ENCODE results near the gene ANK2. TPM values are rescaled to one million over a fixed set of nuclear protein-coding genes. Genes with fewer than 3 reads are reported as not detected.

Gene ANK2
- total RNA-seq, 2 donors from 2014 or later = 1.1 TPM; not detected in 1

- Mint-ChIP-seq H3K4me3 (no peak overlapping the region), H3K36me3 (no peaks in the 10 kb centered on the region), H3K4me1 (ENCODE audit: low read depth in 2 of 2) (no peaks in the 10 kb centered on the region), H3K27ac (no peak overlapping the region), H3K27me3 (peaks cover 0 to 7% of the 10 kb centered on the region in 2 donors), H3K9me3 (no peaks in the 10 kb centered on the region)
- no peak for DNase-seq (ENCODE audit: low spot score)
- no peak for ATAC-seq
Observed at GRCh38 chr4:113292371-113293042, 243.1 kb downstream of the ANK2 start.

DNA sequence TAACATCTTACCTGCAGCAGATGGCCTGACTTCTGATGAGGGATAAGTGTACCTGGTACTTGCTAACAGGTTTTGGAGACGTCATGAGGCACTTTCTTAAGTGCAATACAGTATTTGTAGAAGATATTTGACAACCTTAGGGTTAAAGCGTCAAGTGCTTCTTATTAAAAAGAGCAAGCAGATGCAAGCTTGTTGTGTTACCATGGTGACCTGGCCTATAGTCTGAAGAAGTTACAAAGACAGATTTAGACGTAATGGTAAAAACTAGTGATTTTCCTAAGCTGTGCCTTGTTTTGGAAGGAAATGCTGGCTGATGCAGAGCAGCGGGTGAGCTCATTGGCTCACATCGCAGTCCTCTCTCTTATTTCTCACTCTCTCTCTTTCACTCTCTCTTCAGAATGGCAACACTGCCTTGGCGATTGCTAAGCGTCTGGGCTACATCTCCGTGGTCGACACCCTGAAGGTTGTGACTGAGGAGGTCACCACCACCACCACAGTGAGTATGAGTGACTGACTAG is 243.6 kb downstream of the ANK2 start:
- peaks cover 0 to 7% of the 10 kb centered on the region in 2 donors for H3K27me3 Mint-ChIP-seq
- DNase-seq (ENCODE audit: low spot score) = no peak
- H3K4me3 Mint-ChIP-seq = no peak overlapping the region
- no peaks in the 10 kb centered on the region for H3K36me3 Mint-ChIP-seq
- H3K27ac Mint-ChIP-seq = no peak overlapping the region
- no peaks in the 10 kb centered on the region for H3K9me3 Mint-ChIP-seq
- no peak for ATAC-seq
- no peaks in the 10 kb centered on the region for H3K4me1 Mint-ChIP-seq (ENCODE audit: low read depth in 2 of 2)

- Mint-ChIP-seq H3K27me3 (peaks cover 0 to 7% of the 10 kb centered on the region in 2 donors), H3K27ac (no peak overlapping the region), H3K4me3 (no peak overlapping the region), H3K9me3 (no peaks in the 10 kb centered on the region), H3K4me1 (ENCODE audit: low read depth in 2 of 2) (no peaks in the 10 kb centered on the region), H3K36me3 (no peaks in the 10 kb centered on the region)
- DNase-seq (ENCODE audit: low spot score) (no peak), ATAC-seq (no peak)
Observed at GRCh38 chr4:113293674-113294073, 244.2 kb downstream of the ANK2 start.

- H3K27ac Mint-ChIP-seq = no peak overlapping the region
Observed at GRCh38 chr4:113294908-113295307, 245.5 kb downstream of the ANK2 start.

GRCh38 chr4:113300471-113300928 is 251.0 kb downstream of the ANK2 start:
- no peak for DNase-seq (ENCODE audit: low spot score)
- no peaks in the 10 kb centered on the region for H3K36me3 Mint-ChIP-seq
- H3K9me3 Mint-ChIP-seq = no peaks in the 10 kb centered on the region
- H3K27me3 Mint-ChIP-seq = no peaks in the 10 kb centered on the region
- no peaks in the 10 kb centered on the region for H3K4me1 Mint-ChIP-seq (ENCODE audit: low read depth in 2 of 2)
- no peak for ATAC-seq
- no peak overlapping the region for H3K4me3 Mint-ChIP-seq
- H3K27ac Mint-ChIP-seq = no peak overlapping the region

More at GRCh38 chr4:113294908-113295307, 245.5 kb downstream of the ANK2 start:
- Mint-ChIP-seq H3K27me3 (peaks cover 0 to 7% of the 10 kb centered on the region in 2 donors), H3K4me1 (ENCODE audit: low read depth in 2 of 2) (no peaks in the 10 kb centered on the region), H3K4me3 (no peak overlapping the region), H3K9me3 (no peaks in the 10 kb centered on the region), H3K36me3 (no peaks in the 10 kb centered on the region)
- DNase-seq (ENCODE audit: low spot score) (no peak), ATAC-seq (no peak)

- Mint-ChIP-seq H3K27me3 (no peaks in the 10 kb centered on the region), H3K4me3 (no peak overlapping the region), H3K4me1 (ENCODE audit: low read depth in 2 of 2) (no peaks in the 10 kb centered on the region), H3K36me3 (no peaks in the 10 kb centered on the region), H3K9me3 (no peaks in the 10 kb centered on the region), H3K27ac (no peak overlapping the region)
- DNase-seq (ENCODE audit: low spot score) (no peak), ATAC-seq (no peak)
Observed at GRCh38 chr4:113302051-113302450, 252.6 kb downstream of the ANK2 start.

DNA sequence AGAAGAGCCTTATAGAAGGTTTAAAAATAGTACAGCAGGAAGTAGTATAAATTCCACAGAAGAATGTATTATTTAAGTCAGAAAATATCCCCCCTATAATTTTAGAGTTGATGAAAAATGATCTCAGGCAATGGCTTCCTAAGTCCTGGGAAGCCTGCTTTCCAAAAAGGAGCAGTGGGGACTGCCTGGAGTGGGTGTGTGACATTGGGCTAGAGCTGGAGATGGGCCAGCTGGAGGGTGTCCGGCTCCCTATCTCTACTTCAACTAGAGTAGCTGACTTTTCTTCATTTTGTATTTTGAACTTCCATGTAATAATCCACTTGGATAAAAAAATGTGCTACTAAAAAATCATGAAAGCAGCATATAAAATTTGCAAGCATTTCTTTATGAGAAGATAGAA is 253.9 kb downstream of the ANK2 start:
- no peak for DNase-seq (ENCODE audit: low spot score)
- Mint-ChIP-seq H3K9me3 (no peaks in the 10 kb centered on the region), H3K4me3 (no peak overlapping the region), H3K27ac (no peak overlapping the region), H3K4me1 (ENCODE audit: low read depth in 2 of 2) (no peaks in the 10 kb centered on the region), H3K36me3 (no peaks in the 10 kb centered on the region), H3K27me3 (peaks cover 0 to 4% of the 10 kb centered on the region in 2 donors)
- ATAC-seq = no peak

GRCh38 chr4:113311047-113311446 is 261.6 kb downstream of the ANK2 start:
- Mint-ChIP-seq H3K27me3 (peaks cover 3 to 7% of the 10 kb centered on the region in 2 donors), H3K36me3 (no peaks in the 10 kb centered on the region), H3K4me1 (ENCODE audit: low read depth in 2 of 2) (no peaks in the 10 kb centered on the region), H3K9me3 (no peaks in the 10 kb centered on the region), H3K27ac (no peak overlapping the region), H3K4me3 (no peak overlapping the region)
- DNase-seq (ENCODE audit: low spot score) (no peak), ATAC-seq (no peak)

GRCh38 chr4:113312529-113312928 is 263.1 kb downstream of the ANK2 start:
- ATAC-seq (no peak), DNase-seq (ENCODE audit: low spot score) (no peak)
- H3K27ac Mint-ChIP-seq = no peak overlapping the region
- no peaks in the 10 kb centered on the region for H3K9me3 Mint-ChIP-seq
- H3K4me1 Mint-ChIP-seq (ENCODE audit: low read depth in 2 of 2) = peaks cover 0 to 4% of the 10 kb centered on the region in 2 donors
- no peak overlapping the region for H3K4me3 Mint-ChIP-seq
- no peaks in the 10 kb centered on the region for H3K36me3 Mint-ChIP-seq
- H3K27me3 Mint-ChIP-seq = peaks cover 3 to 7% of the 10 kb centered on the region in 2 donors

GRCh38 chr4:113314426-113314825 is 265.0 kb downstream of the ANK2 start:
- Mint-ChIP-seq H3K27ac (no peak overlapping the region), H3K27me3 (peaks cover 0 to 3% of the 10 kb centered on the region in 2 donors), H3K9me3 (no peaks in the 10 kb centered on the region), H3K4me3 (no peak overlapping the region), H3K4me1 (ENCODE audit: low read depth in 2 of 2) (peaks cover 0 to 4% of the 10 kb centered on the region in 2 donors), H3K36me3 (no peaks in the 10 kb centered on the region)
- no peak for DNase-seq (ENCODE audit: low spot score)
- ATAC-seq = no peak

DNA sequence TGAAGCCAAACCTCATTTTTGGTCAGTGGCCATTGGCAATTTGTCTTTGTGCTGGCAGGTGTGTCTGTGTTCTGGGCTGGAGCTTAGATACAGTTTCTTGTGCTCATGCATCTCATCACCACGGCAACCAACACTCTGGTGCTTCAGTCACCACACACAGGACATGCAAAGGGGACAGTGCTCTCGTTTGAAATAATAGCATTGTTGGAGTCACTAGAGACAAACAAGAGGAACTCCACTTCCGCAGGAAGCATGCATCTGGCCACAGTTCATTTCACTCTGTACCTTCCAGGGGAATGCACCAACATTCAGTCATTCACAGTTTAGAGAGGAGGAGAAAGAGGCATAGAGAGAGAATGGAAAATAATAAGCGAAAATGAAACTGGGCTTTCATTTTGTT is 267.4 kb downstream of the ANK2 start:
- Mint-ChIP-seq H3K36me3 (no peaks in the 10 kb centered on the region), H3K27ac (no peak overlapping the region), H3K4me1 (ENCODE audit: low read depth in 2 of 2) (peaks cover 0 to 4% of the 10 kb centered on the region in 2 donors), H3K4me3 (no peak overlapping the region), H3K9me3 (no peaks in the 10 kb centered on the region), H3K27me3 (peaks cover 0 to 3% of the 10 kb centered on the region in 2 donors)
- DNase-seq (ENCODE audit: low spot score) (no peak), ATAC-seq (no peak)

- H3K27ac Mint-ChIP-seq = no peak overlapping the region
- H3K4me1 Mint-ChIP-seq (ENCODE audit: low read depth in 2 of 2) = peaks cover 0 to 4% of the 10 kb centered on the region in 2 donors
- H3K27me3 Mint-ChIP-seq = peaks cover 0 to 2% of the 10 kb centered on the region in 2 donors
- ATAC-seq = no peak
- H3K9me3 Mint-ChIP-seq = no peaks in the 10 kb centered on the region
- H3K36me3 Mint-ChIP-seq = no peaks in the 10 kb centered on the region
- no peak overlapping the region for H3K4me3 Mint-ChIP-seq
- no peak for DNase-seq (ENCODE audit: low spot score)
Observed at GRCh38 chr4:113317523-113317922, 268.1 kb downstream of the ANK2 start.

- Mint-ChIP-seq H3K27ac (no peak overlapping the region), H3K4me1 (ENCODE audit: low read depth in 2 of 2) (no peaks in the 10 kb centered on the region), H3K27me3 (peaks cover 4 to 14% of the 10 kb centered on the region in 2 donors), H3K9me3 (no peaks in the 10 kb centered on the region), H3K36me3 (no peaks in the 10 kb centered on the region), H3K4me3 (no peak overlapping the region)
- DNase-seq (ENCODE audit: low spot score) = no peak
- ATAC-seq = no peak
Observed at GRCh38 chr4:113322736-113323135, 273.3 kb downstream of the ANK2 start.

- ATAC-seq = no peak
- H3K4me3 Mint-ChIP-seq = no peak overlapping the region
- H3K27me3 Mint-ChIP-seq = peaks cover 4 to 16% of the 10 kb centered on the region in 2 donors
- H3K4me1 Mint-ChIP-seq (ENCODE audit: low read depth in 2 of 2) = no peaks in the 10 kb centered on the region
- no peak overlapping the region for H3K27ac Mint-ChIP-seq
- H3K9me3 Mint-ChIP-seq = no peaks in the 10 kb centered on the region
- no peaks in the 10 kb centered on the region for H3K36me3 Mint-ChIP-seq
- no peak for DNase-seq (ENCODE audit: low spot score)
Observed at GRCh38 chr4:113325876-113326615, 276.6 kb downstream of the ANK2 start.
